HG02852 (cell line): ENCODE measurements around the gene CROCC2.

Source experiments
- ATAC-seq: cut with Tn5 transposase; IDR thresholded peaks from one replicate; pipeline ENCODE4 v1.9.1; 2021; ENCODE audit warnings: mild to moderate bottlenecking, moderate library complexity; ENCODE audit not compliant: unreplicated experiment

CROCC2 gene

GRCh38 chr2:240919786-240920782 lies 13.9 kb downstream of the CROCC2 start:
- ATAC-seq, result no peak

GRCh38 chr2:240920783-240921231 lies 14.7 kb downstream of the CROCC2 start:
- ATAC-seq, result no peak

DNA sequence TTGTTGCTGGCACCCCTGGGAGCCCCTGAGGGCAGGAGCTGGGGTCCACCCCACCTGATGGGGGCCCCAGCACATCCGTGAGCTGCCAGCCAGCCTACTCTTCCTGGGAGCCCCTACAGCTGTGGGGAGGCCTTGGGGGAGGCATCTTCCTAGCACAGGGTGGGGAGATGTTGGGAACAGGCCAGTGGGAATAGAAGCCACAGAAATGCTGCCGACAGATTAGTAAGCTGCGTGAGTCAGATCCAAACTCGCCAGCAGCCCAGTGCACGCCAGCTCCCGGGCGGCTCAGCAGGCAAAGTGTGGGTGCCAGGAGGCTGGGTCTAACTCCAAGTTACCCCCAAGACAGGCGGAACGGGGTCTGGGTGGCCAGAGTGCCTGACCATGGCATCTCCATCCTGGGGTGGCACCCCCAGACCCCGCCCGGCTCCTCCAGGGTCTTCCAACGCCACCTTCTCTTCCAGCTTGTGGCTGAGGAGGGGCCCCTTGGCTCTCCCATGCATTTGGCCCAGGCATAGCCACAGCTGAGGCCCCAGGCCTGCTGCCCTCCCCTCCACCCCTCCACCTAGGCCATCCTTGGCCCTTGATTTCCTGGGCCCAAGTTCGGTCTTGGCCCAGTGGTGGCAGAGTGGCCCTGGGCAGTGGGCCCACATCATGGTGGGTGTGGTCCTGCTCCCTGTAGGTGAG lies 15.3 kb downstream of the CROCC2 start:
- ATAC-seq, result no peak

DNA sequence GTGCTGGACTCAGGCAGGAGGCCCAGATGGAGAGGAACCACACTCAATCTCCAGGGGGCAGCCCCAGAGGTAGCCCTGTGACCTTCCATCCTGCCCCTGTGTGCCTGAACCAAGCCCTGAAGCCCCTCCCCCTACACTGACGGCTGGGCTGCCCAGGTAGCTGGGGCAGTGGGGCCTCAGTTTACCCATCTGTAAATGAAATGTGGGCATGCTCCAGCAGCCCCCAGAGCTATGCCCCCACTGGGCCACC lies 15.8 kb downstream of the CROCC2 start:
- no peak for ATAC-seq

- no peak for ATAC-seq
These were observed 16.3 kb downstream of the CROCC2 start for GRCh38 chr2:240922245-240922981.

DNA sequence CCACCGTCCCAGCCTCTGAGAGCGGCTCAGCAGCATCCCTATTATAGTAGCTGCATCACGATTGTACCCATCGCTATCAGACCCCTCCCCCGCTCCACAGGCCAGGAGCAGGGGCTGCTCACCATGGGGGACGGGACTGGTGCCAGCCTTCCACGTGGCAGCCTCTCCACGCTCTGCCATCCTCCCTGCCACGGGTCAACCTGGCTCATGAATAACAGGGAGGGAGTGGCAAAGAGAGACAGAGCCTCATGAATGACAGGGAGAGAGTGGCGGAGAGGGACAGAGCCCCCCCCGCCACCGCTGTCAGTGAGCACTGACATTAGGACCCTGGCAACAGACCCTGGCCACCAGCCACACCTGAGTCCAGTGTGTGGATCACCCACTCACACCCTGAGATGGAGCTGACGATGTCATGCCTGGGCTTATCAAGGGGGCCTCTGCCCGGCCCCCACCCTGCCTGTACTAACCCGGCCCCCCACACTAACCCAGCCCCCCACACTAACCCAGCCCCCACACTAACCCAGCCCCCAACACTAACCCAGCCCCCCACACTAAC lies 16.9 kb downstream of the CROCC2 start:
- ATAC-seq, result no peak

DNA sequence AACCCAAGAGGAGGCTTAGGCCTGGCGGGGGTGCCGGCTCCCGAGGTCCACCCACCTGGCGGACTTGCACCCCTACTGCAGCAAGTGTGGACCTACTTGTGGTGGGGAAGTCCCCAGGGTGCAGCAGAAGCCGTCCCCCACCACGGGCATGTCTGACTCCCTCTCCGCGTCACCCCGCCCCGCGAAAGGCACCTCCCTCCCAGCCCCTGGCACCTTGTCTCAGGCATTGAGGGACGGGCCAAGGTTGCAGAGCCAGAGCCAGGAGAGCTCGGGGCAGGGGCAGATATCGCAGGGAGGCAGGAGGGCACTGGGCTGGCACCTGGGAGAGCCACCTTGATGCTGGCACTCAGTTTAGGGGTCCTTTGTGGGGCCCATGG lies 19.0 kb downstream of the CROCC2 start:
- no peak for ATAC-seq

DNA sequence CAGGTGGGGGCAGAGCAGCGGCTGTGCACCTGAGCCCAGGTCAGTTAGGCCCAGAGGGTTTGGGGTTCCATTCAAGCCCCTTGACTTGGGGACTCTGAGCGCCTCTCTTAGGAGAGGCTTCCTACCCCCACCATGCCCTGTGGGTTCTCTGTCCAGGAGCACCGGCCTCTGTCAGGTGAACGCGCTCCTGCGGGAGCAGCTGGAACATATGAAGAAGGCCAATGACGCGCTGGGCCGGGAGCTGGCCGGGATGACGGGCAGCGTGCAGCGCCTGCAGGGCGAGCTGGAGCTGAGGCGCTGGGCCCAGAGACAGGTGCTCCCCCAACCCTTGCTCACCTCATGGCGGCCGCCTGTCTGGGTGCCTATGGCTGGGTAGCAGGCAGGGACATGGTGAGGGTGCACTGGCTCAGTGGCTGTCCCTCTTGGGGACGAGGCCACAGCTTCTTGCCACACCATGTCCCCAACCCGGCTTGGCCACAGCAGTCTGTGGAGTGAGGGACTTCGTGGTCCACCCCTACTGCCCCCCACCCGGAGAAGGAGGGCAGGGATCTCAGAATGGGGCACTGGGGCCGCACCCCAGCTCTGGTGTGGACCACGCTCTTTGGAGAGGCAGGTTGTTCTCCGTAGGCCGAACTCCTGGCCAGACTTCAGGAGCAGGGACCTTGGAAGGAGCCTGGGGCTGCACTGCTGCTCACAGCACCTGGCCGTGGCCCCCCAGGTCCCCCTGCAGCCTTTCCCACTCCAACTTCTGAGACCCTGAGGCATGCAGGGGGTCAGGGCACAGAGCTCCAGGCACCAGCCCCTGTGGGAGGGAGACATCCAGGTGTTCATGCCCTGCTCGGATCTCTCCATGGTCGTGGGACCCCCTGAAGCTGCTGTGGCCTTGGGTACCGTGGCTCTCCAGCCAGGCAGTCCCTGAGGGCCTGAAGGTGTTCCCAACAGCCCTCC lies 19.7 kb downstream of the CROCC2 start:
- ATAC-seq, result no peak

DNA sequence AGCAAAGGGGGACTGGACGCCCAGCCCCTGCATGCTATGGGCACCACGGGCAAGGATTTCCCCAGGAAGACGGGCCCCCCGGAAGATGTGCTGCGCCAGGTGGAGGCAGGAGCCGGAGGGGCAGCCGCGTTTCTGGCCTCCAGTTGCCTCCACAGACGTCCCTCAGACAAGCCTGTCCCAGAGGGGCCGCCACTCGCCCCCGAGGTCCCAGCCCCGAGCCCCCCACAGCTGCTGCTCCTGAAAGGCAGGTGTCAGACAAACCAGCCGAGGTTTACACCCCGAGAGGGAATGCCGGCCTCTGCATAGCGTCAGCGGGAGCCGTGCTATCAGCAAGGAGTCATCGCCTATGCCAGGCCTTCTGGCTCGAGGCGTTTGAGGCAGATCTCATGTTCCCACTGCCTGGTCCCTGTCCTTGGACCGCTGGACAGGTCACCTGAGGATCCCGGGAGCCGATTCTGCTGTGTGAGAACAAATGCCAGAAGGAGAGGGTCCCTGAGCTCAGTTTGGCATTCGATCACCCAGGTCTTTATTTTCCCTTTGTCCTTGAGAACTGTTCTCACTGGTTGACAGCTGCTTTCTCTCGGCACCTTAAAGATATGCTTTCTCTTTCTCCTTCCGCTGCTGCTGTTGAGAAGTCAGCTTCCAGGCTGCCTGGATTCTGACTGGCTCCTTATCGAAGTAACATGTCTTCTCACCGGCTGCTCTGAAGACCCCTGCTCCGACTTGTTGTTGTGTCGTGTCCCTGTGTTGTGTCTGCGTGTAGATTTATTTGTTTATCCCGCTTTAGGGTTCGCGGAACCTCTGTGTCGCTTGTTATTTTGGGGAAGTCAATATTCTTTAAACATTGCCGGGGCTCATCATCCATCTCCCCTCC lies 20.6 kb downstream of the CROCC2 start:
- no peak for ATAC-seq

DNA sequence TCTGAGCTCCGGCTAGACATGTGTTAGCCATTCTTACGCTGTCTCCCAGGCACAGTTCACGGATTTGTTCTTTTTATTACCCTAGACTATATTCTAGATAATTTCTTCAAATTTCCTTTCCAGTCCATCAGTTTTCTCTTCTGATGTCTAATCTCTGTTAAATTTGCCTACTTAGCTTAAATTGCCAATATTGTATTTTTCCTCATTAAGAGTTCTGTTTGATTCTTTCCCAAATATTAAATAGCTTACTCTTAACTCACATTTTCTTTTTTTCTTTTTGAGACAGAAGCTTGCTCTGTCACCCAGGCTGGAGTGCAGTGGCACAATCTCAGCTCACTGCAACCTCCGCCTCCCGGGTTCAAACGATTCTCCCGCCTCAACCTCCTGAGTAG lies 21.2 kb downstream of the CROCC2 start:
- no peak for ATAC-seq

- ATAC-seq, result no peak
These were observed 22.6 kb downstream of the CROCC2 start for GRCh38 chr2:240928476-240929363.

DNA sequence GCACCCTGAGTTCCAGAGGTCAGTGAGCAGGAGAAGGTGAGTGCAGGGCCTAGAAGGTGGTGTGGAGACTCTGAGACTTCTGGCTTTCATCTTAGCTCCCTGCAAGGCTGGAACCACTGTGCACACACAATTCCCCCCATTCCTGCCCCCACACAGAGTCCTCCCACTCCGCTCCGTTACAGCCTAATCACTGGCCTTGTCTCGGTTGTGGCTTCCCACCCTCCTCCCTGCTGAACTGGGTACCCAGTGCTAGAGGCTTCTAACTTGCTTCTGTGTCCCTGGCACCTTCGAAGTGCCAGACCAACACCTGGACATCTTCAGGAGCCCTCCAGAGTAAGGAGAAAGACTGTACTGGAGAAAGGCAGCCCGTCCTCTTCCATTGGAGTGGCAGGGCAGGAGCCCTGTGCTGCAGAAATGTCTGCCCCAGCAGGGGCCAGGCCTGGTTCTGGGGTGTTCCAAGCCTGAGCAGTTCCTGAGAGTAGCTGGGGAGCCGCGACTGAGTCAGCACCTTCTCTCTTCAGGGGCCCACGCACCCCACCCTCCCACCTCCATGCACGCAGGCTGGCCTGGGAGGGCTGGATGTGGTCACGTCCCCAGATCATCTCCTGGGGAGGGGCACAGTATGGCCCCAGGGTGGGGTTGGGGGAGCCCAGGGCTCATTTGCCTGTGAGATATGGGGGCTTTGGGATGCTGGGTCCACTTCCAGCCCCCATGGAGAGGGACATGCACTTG lies 23.4 kb downstream of the CROCC2 start:
- ATAC-seq, result no peak

DNA sequence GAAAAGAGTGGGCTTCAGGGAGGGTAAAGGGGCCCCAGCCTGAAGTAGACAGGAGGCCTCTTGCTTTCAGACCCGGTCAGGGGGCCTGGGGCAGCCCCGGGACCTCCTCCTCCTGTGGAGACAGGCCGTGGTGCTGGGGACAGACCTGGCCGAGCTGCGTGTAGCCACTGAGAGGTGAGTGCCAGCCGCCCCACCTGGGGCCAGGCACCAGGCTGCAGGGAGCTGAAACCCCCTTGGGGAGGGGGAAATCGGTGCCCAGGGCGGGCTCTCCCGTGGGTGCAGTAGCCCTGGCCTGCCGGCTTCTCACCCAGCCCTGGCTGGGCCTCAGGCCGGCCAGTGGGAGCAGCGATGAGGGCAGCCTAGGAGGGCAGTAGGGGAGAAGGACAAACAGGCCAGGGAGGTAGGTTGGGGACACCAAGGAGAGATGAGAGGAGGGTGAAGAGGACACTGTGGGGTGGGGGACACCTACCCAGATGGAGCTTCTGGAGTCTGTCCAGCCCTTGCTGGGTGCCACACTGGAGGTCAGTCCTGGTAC lies 24.0 kb downstream of the CROCC2 start:
- no peak for ATAC-seq

DNA sequence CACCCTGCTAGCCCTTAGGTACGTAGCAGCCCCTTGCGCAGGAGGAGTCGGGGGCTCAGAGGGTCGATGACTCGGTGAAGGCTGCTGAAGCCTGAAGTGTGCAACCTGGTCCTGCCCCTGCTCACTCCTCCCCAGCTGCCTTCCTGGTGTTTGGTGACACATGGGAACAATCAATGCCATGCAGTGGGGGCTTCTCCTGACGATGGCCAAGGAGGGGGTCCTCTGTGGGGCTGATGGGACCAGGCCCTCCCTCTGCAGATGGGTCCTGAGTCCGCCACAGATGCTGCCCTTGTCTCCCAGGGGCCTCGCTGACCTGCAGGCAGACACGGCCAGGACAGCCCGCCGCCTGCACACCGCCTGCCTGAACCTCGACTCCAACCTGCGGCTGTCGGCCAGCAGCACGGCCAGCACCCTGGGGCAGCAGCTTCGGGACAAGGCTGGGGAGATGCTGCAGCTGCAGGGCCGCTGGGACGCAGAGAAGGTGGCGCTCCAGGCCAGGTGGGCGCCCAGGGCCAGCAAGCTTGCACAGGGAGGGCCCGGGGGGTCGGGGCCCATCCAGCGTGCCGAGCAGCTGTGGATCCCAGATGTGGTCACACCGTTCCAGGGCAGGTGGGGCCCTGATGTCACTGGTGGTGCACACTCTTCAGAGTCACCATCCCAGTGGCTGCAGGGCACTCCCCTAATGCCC lies 24.6 kb downstream of the CROCC2 start:
- no peak for ATAC-seq

DNA sequence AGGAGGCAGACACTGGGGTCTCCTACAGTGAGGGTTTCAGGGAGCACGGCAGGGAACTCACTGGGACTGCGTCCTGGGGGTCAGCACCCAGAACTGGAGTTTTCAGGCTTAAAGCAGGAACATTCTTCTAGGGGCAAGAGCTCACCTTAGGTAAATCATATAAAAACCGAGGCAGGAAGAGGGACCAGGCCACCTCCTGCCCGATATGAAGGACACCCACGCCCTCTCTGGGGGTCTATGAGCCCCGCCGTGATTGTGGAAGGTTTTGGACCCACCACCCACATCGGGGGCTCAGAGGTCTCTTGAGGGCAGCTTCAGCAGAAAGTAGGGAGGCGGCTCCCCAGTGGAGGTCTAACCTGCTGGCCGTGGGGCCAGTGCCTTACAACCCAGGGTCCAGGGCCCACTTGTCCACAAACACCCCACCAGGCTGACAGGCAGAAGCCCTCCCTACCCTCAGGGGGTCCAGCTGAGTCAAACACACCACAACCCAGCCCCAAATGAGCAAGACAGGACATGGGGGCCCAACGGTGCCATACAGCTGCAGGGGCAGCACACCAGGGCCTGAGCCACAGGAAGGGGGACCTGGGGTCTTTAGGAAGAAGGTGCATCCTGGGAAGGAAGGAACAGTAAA lies 25.3 kb downstream of the CROCC2 start:
- no peak for ATAC-seq

- ATAC-seq, result no peak
These were observed 26.0 kb downstream of the CROCC2 start for GRCh38 chr2:240932001-240932723.
